Parathyroid adenoma (tissue), 2 donors: ENCODE measurements around the gene RHCG.
A peak's percentile ranks its signal among the peaks of the same experiment; 100 is the strongest.

Source experiments
- H2AFZ ChIP-seq: fragments of 300-600 bp; sonication (generic); one replicate; pipeline ENCODE4 v1.7.0; 2017; ENCODE audit warnings: antibody characterized with exemption, mild to moderate bottlenecking
- H3K27ac ChIP-seq: fragments of 300-600 bp; sonication (generic); one replicate; pipeline ENCODE4 v1.7.0; 2017
- H3K27me3 ChIP-seq: fragments of 300-600 bp; sonication (generic); one replicate; pipeline ENCODE4 v1.7.0; 2017; ENCODE audit warnings: low read length; ENCODE audit not compliant: control insufficient read depth, insufficient read depth
- H3K36me3 ChIP-seq: fragments of 300-600 bp; sonication (generic); one replicate; pipeline ENCODE4 v1.7.0; 2017; ENCODE audit warnings: low read length; ENCODE audit not compliant: control insufficient read depth, insufficient read depth
- H3K4me1 ChIP-seq: fragments of 300-600 bp; sonication (generic); one replicate; pipeline ENCODE4 v1.7.0; 2017; ENCODE audit warnings: control low read depth
- H3K4me2 ChIP-seq: fragments of 300-600 bp; sonication (generic); one replicate; pipeline ENCODE4 v1.7.0; 2017; ENCODE audit warnings: low read length
- H3K4me3 ChIP-seq: fragments of 300-600 bp; sonication (generic); one replicate; pipeline ENCODE4 v1.7.0; 2017; ENCODE audit warnings: low read depth, low read length
- H3K79me2 ChIP-seq: fragments of 300-600 bp; sonication (generic); one replicate; pipeline ENCODE4 v1.7.0; 2017; ENCODE audit warnings: control low read depth
- H3K9ac ChIP-seq: fragments of 300-600 bp; sonication (generic); one replicate; pipeline ENCODE4 v1.7.0; 2017; ENCODE audit warnings: mild to moderate bottlenecking
- H3K9me3 ChIP-seq: fragments of 300-600 bp; sonication (generic); one replicate; pipeline ENCODE4 v1.7.0; 2017; ENCODE audit warnings: low read length; ENCODE audit not compliant: control insufficient read depth
- TF ChIP-seq, protein P1 (sequence below): fragments of 300-600 bp; sonication (generic); IDR thresholded peaks from one replicate; pipeline ENCODE4 v1.7.0; 2017; ENCODE audit warnings: antibody characterized with exemption, mild to moderate bottlenecking
- donor health status: primary hyperparathyroidism.

RHCG gene

GRCh38 chr15:89445518-89445917 lies 50.9 kb downstream of the RHCG start:
- Histone ChIP-seq H3K4me3 (no peak overlapping the region), H3K9ac (no peak overlapping the region), H2AFZ (no peak overlapping the region), H3K27ac (no peak overlapping the region), H3K9me3 (no peaks in the 10 kb centered on the region), H3K79me2 (no peaks in the 10 kb centered on the region), H3K4me2 (no peak overlapping the region), H3K4me1 (no peaks in the 10 kb centered on the region), H3K27me3 (no peaks in the 10 kb centered on the region), H3K36me3 (no peaks in the 10 kb centered on the region)
- TF ChIP-seq, protein P1, sequence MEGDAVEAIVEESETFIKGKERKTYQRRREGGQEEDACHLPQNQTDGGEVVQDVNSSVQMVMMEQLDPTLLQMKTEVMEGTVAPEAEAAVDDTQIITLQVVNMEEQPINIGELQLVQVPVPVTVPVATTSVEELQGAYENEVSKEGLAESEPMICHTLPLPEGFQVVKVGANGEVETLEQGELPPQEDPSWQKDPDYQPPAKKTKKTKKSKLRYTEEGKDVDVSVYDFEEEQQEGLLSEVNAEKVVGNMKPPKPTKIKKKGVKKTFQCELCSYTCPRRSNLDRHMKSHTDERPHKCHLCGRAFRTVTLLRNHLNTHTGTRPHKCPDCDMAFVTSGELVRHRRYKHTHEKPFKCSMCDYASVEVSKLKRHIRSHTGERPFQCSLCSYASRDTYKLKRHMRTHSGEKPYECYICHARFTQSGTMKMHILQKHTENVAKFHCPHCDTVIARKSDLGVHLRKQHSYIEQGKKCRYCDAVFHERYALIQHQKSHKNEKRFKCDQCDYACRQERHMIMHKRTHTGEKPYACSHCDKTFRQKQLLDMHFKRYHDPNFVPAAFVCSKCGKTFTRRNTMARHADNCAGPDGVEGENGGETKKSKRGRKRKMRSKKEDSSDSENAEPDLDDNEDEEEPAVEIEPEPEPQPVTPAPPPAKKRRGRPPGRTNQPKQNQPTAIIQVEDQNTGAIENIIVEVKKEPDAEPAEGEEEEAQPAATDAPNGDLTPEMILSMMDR: no peak

DNA sequence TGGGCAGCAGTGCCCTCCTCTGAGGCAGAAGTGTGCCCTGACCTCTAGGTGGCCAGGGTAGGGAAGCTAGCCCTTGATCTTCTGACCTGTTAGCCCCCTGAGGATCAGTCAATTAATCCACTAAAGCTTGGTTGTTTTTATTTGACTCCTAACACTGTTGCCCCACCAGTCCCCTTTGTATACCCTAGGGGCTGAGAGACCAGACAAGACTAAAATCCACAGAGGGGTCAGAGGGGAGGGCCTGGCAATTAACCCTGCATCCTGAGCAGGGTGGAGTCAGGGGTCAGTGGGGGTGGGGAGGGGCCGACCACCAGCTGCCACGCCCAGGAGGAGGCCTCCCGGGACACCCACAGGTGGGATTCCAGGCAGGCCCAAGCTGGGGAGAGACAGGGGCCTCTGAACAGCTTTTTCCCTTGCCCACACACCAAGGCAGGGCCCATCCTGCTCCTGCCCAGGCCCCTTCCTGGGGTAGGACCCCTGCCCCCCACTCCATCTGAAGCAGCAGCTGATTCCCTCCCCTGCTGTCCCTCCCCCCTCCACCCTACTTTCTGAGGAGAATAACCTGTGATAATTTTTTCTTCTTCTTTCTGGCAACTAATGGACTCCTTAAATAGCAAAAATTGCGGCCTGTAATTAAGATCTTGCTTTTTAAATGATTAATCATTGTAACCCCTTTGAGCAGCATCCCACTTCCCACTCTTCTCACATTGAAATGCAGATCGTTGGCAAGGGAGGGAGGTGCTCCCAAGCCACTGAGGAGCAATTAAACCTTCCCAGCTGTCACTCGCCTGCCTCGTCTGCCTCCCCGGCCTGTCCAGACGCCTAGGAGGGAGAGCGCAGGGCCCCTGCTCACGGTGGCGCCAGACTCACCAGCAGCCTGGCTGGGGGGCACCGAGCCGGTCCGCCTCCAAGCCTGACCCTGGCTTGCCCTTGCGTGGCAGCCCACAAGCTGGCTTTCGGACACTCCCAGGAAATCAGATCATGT lies 51.9 kb downstream of the RHCG start:
- H3K4me2 ChIP-seq: no peak overlapping the region
- TF ChIP-seq, protein P1: no peak
- H3K27ac ChIP-seq: no peak overlapping the region
- H2AFZ ChIP-seq: no peak overlapping the region
- no peaks in the 10 kb centered on the region for H3K4me1 ChIP-seq
- no peaks in the 10 kb centered on the region for H3K36me3 ChIP-seq
- H3K79me2 ChIP-seq: no peaks in the 10 kb centered on the region
- H3K9me3 ChIP-seq: no peaks in the 10 kb centered on the region
- H3K9ac ChIP-seq: no peak overlapping the region
- H3K27me3 ChIP-seq: no peaks in the 10 kb centered on the region
- H3K4me3 ChIP-seq: no peak overlapping the region

DNA sequence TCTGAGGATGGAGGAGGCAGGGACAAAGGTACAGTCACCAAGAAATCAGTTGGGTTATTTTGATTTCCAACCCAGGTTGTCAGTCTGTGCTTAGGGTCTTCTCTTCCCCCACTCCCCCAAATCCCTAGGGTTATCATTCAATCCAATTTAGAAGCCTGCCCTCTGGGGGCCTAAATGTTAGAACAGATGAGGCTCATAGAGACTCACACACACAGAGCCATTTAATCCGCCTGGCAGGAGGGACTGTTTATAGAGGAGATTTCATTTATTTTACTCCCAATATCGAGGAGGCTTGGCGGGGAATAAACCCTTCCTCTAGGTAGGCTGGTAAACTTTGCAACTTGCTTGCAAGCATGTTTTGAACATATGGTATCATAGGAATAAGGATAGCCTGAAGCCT lies 52.8 kb downstream of the RHCG start:
- no peak overlapping the region for H3K9ac ChIP-seq
- H3K27ac ChIP-seq: no peak overlapping the region
- TF ChIP-seq, protein P1: no peak
- no peaks in the 10 kb centered on the region for H3K79me2 ChIP-seq
- H3K4me1 ChIP-seq: no peaks in the 10 kb centered on the region
- H3K36me3 ChIP-seq: no peaks in the 10 kb centered on the region
- H3K27me3 ChIP-seq: no peaks in the 10 kb centered on the region
- H2AFZ ChIP-seq: no peak overlapping the region
- no peak overlapping the region for H3K4me3 ChIP-seq
- H3K9me3 ChIP-seq: no peaks in the 10 kb centered on the region
- H3K4me2 ChIP-seq: no peak overlapping the region

DNA sequence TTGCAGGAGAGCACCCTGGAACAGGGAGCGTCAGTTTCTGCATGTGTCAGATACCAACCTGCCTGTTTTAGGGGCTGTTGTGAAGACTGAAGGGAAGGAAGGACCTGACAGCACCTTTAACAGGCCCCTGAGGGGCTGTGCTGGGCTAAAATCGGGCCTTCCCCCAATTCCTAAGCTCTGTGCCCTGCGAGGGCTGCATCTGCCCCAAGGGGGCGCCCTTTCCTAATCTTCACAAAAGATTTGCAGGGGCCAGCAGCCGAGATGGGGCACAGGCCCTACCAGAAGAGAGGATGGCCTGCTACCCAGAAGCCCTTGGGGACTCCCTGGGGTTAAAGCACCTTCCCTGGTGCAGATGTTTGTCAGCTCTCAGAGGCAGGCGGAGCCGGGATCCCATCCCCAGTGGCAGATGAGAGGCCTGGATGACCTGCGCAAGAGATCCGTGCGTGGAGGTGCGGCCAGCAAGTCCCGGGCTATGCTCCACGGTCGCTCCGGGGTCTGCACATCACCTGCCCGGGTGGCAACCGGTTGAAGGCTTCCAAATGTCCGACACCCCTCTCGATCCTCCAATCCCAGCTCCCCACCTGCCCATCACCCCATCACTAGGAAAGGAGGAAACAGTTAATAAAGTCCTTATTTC lies 53.6 kb downstream of the RHCG start:
- no peaks in the 10 kb centered on the region for H3K27me3 ChIP-seq
- H3K9ac ChIP-seq: no peak overlapping the region
- H3K4me2 ChIP-seq: no peak overlapping the region
- H3K4me3 ChIP-seq: no peak overlapping the region
- H3K36me3 ChIP-seq: no peaks in the 10 kb centered on the region
- TF ChIP-seq, protein P1: peak; percentile 31
- no peak overlapping the region for H2AFZ ChIP-seq
- H3K4me1 ChIP-seq: no peaks in the 10 kb centered on the region
- H3K9me3 ChIP-seq: no peaks in the 10 kb centered on the region
- H3K79me2 ChIP-seq: no peaks in the 10 kb centered on the region
- no peak overlapping the region for H3K27ac ChIP-seq
